Stimulated activated naive CD4-positive, alpha-beta T cell treated with Interleukin-2 at 50 U/mL for 16 hours (primary cell): ENCODE measurements around the gene PROZ.

Experiments used
- DNase-seq: peaks from one replicate; lab custom pipeline; 2025; lab: John Stamatoyannopoulos, UW

The PROZ gene

DNA sequence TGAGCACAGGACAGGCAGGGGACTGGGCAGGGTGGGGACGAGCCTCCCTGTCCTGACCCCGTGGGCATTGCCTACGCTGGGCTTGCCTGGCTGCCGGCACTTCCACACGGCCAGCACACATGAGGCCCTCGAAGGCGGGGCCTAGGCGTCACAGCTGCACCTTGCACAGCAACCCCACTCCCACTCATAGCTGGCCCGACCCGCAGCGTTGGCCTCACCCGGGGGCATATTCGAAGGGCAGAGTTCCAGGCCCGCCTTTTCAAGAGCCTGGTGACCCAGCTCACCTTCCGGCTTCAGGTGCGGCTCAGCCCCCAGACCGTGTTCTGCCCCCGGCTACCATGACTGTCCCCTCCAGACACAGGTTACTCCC is 16.9 kb upstream of the PROZ start:
- no peak for DNase-seq

DNA sequence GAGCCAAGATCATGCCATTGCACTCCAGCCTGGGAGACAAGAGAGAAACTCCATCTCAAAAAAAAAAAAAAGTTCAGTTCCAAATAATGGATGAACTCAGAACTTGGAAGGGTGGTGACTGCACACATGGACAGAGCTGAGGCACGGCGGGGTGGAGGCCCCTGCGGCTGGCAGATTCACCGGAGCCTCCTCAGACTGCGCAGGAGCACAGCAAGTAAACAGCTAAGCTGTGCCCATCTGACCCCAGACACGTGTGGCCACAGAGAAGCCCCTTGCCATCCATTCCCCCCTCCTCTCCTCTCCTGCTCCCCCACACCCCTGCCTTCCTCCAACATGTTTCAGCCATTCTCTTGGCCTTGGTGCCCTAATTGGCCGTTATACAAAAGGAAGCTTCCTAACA is 15.6 kb upstream of the PROZ start:
- no peak for DNase-seq

DNA sequence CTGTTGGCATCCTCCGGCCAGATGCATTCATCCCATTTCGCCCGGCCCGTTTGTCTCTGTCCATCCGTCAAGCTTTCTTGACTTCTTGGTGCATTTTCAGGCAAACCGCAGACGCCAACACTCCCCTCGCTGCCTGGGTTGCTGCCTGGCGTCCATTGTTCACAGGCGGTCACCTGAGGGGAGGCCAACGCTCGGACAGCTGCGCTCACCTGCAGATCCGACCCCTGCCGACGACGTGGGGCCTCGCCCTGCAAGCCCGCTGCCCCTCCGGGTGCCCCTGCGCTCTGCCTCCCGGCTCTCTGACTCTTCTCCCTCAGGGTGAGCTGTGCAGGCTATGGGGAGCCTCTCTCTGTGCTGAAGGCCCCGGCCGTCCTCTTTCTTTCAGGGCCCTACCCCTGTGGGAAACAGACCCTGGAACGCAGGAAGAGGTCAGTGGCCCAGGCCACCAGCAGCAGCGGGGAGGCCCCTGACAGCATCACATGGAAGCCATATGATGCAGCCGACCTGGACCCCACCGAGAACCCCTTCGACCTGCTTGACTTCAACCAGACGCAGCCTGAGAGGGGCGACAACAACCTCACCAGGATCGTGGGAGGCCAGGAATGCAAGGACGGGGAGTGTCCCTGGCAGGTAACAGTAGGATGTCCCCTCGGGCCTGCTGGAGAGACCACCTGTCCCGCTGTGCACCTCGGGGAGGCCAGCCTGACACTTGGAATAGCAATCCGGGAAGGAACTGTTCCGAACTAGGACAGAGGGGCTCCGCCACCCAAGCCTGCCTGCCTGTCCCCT is 14.8 kb upstream of the PROZ start:
- DNase-seq: no peak

DNA sequence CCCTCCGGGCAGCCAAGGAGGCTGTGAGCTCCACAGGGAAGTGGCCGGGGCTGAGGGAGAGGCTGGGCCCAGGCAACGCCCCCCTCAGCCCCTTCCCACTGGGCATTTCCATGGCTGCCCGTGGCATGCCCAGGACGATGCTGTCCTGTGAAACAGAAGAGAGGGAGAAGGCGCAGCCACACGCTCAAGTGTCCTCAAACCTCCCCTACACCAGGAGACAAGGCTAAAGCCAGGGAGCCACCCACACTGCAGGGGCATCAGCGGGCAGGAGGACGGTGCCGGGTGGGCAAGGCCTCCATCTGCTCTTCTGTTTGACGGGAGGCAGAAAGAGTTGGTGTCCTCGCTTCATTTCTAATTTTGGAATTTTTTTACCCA is 14.2 kb upstream of the PROZ start:
- no peak for DNase-seq

DNA sequence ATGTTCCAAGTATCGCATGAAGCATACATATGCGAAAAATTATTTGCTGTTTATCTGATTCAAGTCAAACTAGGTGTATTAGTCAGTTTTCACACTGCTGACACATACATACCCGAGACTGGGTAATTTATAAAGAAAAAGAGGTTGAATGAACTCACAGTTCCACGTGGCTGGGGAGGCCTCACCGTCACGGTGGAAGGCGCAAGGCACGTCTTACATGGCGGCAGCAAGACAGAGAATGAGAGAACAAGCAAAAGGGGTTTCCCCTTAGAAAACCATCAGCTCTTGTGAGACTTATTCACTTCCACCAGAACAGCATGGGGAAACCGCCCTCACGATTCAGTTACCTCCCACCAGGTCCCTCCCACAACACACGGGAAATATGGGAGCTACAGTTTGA is 13.0 kb upstream of the PROZ start:
- DNase-seq: peak; percentile 63

DNA sequence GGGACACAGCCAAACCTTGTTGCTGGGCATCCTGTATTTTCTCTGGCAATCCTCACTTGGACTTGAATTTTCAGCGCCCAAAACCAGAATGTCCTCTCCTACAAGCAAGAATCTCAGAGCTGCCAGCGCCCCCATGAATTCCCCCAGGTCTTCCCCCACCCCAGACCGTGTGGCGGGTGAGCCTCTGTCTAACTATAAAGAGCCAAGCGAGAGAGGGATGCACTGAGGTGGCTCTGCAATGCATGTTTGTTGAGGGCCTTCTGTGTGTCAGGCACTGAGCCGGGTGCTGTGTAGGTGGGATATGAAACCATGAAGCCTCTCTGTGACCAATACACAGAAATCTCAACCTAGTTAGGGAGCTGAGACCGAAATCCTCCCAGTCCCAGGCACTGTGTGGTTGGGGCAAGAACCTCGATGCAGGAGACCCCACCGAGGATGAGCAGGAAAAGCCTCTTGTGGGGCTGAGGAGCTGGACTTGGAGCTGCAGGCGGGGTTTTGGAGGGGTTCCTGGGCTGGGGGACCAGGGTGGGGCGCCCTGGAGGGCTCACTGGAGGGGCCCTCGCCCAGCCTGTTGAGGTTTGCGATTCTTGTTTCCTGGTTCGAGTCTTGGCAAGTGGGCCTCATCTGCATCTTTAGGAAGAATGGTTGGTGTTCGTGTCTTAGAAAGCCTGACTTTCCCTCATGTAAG is 12.4 kb upstream of the PROZ start:
- no peak for DNase-seq

DNA sequence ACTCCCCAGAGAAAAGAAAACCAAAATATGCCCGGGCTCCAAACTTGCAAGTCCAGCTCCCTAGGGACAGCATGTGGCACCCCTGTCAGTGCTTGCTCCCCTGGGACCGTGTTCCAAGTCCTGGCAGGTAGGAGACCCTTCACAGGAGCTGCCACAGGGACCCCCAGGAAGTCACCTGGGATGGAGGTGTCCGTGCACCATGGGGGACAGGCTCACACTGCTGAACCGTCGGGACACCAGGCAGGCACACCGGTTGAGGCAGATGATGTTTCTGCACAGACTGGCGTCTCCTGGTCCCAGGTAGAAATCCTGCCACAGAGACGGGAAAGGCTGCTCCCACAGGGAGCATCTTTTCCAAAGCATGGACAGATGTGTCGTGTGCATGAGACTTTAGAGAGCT is 11.7 kb upstream of the PROZ start:
- DNase-seq: no peak

DNA sequence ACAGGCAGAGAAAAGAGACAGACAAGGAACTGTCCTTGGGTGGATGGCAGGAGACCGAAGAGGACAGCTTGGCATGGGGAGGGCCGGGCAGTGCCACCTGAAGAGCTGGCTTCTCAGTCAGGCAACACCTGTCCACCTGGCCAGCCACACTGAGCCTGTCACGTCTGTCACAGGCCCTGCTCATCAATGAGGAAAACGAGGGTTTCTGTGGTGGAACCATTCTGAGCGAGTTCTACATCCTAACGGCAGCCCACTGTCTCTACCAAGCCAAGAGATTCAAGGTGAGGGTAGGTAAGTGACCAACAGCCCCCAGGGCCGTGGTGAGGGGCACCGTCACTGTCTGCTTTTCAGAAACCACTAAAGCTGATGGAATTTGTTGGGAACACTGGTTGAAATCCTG is 11.2 kb upstream of the PROZ start:
- no peak for DNase-seq

DNA sequence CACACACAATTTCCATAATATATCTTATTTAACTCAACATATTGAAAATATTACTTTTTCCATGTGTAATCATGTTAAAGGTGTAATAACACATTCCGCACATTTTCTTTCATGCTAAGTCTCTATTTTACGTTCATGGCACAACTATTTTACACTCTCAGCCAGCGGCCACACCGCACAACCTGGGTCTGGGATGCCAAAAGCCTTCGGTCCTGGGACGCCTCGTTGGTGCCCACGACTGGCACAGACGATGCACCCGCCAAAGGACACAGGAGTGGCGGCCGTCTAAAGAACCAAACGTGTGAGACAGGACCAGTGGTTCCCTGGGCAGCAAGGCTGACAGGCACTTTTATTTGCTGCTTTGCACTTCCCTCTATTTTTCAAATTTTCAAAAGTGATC is 10.0 kb upstream of the PROZ start:
- no peak for DNase-seq

DNA sequence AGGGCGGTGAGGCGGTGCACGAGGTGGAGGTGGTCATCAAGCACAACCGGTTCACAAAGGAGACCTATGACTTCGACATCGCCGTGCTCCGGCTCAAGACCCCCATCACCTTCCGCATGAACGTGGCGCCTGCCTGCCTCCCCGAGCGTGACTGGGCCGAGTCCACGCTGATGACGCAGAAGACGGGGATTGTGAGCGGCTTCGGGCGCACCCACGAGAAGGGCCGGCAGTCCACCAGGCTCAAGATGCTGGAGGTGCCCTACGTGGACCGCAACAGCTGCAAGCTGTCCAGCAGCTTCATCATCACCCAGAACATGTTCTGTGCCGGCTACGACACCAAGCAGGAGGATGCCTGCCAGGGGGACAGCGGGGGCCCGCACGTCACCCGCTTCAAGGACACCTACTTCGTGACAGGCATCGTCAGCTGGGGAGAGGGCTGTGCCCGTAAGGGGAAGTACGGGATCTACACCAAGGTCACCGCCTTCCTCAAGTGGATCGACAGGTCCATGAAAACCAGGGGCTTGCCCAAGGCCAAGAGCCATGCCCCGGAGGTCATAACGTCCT is 9.4 kb upstream of the PROZ start:
- DNase-seq: no peak

DNA sequence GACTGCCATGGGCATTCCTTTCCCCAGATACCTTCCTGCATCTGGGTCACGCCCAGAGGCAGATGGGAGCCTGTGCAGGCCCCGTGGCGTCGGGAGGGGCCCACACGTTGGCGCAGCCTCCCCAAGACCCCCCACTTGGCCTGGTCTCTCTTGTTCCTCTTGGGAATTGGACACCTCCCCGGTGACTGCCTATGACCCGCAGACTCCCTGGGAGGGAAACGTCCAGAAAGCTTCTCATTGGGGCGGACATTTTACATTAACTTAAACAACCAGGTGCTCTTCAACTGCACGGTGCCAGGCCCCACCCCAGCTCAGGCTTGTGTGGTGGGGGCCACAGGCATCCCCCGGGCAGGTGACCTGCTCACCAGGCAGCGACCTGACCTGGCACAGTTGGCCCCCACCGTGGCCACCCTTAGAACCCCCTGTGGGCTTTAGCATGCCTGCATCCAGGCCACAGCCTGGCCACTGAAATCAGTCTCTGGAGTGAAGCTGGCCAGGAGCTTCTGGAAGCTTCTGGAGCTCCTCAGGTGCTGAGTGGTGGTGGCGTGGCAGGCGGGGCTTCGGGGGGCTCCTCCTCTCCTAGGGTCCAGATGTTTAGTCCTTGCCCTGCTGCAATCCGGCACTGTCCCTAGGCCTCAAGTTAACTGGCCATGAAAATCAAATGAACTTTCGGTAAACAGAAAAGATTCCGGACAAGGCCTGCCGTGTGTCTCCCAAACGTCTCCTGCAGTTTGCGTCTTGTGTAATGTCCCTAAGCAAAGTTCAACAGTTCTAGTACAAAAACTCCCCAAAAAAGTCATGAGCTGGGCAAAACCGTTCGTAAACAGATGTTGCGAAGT is 8.5 kb upstream of the PROZ start:
- no peak for DNase-seq

DNA sequence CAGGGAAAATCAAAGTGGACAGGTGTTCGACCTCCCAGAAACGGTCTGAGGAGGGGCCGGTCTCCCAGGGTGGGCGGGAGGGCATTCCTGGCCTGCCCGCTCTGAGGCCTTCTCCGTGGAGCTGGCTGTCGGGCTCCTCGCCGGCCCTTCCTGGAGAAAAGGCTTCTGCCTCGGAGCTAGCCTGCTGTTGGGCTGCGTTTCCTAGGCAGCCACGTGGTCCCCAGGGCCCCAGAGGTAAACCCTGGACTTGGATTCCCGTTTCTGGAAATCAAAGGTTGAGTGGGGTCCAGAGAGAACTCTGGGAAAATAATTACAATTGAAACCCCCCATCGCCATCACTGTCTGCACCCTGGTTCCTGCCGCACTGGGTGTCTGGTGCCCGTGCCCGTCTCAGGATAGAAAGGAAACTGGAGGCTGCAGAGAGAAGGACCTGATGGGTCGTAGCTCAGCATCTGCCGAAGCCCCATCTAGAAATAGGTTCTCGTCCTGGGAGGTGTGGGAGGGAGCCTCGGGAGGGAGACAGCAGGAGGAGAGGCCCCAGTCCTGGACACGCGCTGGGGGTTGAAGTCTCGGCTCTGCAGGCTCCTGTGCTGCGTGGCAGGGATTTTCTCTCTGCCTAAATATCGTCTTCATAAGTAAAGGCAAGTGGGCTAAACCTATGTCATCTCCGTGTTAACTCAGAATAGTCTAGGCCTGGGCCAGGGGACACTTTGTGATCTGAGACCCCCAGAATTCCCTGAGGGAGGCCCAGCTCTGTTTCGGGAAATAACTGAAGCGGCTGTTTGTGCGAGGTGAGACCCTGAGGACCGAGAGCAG is 7.7 kb upstream of the PROZ start:
- DNase-seq: no peak

DNA sequence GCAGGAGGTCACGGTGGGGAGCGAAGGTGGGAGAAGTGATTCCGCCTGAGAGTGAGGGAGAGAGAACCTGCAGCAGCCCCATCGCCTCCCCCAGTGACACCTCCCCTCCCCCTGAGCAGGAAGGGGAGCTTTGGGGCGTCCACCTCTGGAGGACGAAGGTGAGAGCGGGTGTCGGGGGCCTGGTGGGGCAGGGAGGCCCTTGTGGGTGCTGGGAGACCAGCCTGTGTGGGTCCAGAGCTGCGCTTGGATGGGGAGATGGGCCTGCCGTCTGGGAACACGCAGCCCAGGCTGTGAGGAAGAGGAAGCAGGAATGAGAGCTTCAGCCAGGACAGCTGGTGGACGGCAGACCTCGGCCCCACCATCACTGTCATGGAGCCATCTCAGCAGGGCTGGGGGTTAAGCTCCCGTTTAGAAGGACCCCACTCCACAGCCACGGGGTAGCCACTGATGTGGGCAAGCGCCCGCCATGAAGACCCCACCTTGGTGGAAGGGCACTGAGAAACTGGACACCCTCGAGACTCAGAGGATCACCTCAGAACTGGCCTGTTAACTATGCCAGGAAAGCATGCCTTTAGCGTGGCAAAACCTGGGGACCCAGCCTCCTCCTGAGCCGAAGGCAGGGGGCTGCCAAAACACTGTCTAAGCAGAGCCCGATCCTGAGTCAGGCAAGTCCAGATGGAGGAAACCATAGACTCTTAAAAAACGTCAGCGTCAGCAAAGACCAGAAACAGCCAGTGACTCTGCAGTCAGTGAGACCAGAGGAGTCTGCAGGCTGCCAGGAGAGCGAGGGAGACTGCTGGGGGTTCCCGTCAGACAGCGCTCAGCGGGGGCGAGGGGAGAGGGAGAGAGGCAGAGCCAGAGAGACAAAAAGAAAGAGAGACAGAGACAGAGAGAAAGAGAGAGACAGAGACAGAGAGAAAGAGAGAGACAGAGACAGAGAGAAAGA is 6.4 kb upstream of the PROZ start:
- no peak for DNase-seq

DNA sequence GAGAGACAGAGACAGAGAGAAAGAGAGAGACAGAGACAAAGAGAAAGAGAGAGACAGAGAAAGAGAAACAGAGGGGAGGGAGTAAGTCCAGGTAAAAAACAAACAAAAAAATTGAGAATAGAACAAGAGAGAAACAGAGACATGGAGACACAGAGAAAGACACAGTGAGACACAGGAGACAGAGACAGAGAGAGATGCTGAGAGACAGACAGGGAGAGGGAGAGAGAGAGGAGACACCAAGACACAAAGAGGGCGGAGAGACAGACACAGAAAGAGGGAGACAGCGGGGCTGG is 5.8 kb upstream of the PROZ start:
- DNase-seq: no peak

DNA sequence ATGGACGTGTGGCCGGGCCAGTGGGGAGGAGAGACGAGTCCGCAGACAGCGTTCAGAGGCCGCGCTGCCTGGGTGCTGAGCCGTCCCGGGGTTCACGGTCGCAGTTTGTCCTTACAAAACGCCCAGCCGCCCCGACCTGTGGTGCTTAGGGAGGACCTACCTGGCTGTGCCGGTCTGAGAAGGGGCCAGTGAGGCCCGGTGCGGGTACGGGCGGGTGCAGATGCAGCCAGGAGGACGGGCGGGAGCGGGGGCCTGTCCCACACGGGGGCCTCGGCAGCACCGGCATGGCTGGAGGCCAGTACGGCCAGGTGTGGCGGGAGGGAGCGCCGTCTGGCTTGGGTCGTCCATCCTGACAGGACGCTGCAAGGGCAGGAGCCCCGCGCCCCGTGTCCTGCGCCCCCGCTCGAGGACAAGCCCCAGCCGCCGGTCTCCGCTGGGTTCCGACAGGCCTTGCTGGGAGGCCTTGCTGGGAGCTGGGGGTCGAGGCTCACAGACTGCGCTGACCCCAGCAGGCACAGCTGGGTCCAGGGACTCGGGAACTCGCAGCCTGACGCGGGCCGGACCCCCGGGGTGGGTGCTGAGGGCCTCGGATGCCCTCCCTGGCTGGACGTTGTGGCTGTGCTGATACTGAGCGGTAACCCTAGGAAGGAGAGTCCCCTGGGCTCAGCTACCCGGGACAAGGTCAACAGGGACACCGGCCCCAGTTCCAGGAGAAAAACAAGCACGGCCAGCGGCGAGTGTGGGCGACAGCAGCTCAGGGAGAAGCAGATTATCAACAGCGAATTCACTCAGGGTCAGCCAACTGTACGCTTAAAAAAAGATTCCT is 5.3 kb upstream of the PROZ start:
- DNase-seq: no peak

DNA sequence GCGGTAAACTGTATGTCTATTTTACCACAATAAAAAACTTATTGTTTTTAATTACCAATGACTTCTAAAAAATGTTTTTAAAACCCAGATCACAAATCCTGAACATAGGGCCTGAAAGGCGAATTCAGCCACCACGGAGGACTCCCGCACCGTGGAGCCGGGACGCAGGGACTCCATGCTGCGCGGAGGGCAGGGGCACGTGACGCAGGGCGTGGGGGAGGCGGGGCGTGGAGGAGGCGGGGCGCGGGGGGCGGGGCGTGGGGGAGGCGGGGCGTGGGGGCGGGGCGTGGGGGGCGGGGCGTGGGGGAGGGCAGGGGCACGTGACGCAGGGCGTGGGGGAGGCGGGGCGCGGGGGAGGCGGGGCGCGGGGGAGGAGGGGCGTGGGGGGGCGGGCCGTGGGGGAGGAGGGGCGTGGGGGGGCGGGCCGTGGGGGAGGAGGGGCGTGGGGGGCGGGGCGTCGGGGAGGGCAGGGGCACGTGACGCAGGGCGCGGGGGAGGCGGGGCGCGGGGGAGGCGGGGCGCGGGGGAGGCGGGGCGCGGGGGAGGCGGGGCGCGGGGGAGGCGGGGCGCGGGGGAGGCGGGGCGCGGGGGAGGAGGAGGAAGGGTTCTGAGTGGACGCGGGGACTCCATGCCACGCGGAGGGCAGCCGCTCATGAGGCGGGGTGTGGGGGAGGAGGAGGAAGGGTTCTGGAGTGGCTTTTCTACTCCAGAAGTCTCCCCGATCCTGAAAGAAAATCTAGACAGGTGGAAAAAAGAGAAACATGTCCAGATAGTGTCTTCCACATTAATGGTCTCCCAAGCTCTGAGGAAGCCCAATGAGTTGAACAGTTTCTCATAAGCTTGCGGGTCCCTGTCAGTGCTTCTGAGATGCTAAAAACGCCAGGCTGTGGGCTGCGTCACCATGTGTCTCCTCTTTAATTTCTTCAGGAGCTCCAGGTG is 4.4 kb upstream of the PROZ start:
- peak; percentile 71 for DNase-seq

DNA sequence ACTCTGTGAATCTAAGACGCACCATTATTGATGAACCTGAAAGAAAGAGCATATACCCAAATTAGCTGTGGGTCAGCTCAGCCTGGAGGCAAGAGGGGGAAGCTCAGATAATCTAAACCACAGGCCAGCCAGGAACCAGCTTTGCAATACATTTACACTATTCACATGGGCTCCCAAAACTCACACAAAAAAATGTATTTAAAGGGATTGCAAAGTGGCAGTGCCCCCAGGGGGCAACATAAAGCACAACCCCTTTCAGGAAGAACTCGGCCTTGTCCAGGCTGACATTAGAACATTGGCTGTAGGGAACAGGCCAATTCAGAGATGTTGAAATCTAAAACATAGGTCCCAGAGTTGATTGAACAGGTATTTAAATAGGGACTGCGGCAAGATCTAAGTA is 3.2 kb upstream of the PROZ start:
- DNase-seq: no peak

DNA sequence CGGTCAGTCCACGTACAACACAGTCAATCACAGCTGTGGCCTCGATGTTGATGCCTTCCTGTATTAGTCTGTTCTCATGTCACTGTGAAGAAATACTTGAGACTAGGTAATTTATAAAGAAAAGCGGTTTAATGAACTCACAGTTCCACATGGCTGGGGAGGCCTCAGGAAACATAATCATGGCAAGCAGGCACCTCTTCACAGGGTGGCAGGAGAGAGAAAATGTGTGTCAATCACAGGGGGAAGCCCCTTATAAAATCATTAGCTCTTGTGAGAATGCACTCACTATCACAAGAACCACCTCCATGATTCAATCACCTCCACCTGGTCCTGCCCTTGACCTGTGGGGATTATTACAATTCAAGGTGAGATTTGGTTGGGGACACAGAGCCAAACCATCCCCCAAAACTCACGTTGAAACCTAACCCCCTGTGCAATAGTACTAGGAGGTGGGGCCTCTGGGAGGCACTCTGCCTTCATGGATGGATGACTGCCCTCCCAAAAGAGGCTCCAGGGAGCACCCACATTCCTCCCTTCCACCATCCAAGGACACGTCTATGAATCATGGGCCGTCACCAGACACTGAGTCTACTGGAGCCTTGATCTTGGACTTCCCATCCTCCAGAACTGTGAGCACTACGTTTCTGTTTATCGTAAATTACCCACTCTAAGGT is 2.3 kb upstream of the PROZ start:
- DNase-seq: no peak
